NT2/D1 (cell line): ENCODE results near the gene PTPN23.

Experiments used
- DNase-seq: peaks from one replicate; pipeline ENCODE4 v3.0.0-alpha.2; 2011; ENCODE audit warnings: low read depth, low spot score
- H3K27me3 ChIP-seq: 2 replicates; pipeline ENCODE4 v1.6.0; 2011; ENCODE audit warnings: mild to moderate bottlenecking; ENCODE audit not compliant: insufficient read length, insufficient read depth
- H3K36me3 ChIP-seq: 2 replicates; pipeline ENCODE4 v1.6.1; 2011; ENCODE audit warnings: mild to moderate bottlenecking, low read length, mixed read lengths; ENCODE audit not compliant: insufficient read depth, insufficient read length
- H3K4me1 ChIP-seq: 2 replicates; pipeline ENCODE4 v1.5.1; 2011; ENCODE audit not compliant: insufficient read depth, insufficient read length
- H3K4me3 ChIP-seq: 2 replicates; pipeline ENCODE4 v1.5.1; 2011; ENCODE audit warnings: low read depth; ENCODE audit not compliant: insufficient read length
- H3K9ac ChIP-seq: 2 replicates; pipeline ENCODE4 v1.6.0; 2011; ENCODE audit warnings: low read depth; ENCODE audit not compliant: insufficient read length
- H3K9me3 ChIP-seq: 2 replicates; pipeline ENCODE4 v1.5.1; 2011; ENCODE audit warnings: mild to moderate bottlenecking, low read length; ENCODE audit not compliant: insufficient read depth
- SUZ12 ChIP-seq: IDR thresholded peaks from 2 replicates; pipeline ENCODE4 v1.6.1; 2011; ENCODE audit not compliant: insufficient read length, insufficient read depth; ENCODE audit errors: extremely low read depth
- YY1 ChIP-seq: IDR thresholded peaks from 2 replicates; pipeline ENCODE4 v1.6.1; 2011; ENCODE audit not compliant: insufficient read length, insufficient read depth
- ZNF274 ChIP-seq: IDR thresholded peaks from 2 replicates; pipeline ENCODE4 v1.6.1; 2011; ENCODE audit warnings: mild to moderate bottlenecking, low read depth, low read length

The PTPN23 gene

DNA sequence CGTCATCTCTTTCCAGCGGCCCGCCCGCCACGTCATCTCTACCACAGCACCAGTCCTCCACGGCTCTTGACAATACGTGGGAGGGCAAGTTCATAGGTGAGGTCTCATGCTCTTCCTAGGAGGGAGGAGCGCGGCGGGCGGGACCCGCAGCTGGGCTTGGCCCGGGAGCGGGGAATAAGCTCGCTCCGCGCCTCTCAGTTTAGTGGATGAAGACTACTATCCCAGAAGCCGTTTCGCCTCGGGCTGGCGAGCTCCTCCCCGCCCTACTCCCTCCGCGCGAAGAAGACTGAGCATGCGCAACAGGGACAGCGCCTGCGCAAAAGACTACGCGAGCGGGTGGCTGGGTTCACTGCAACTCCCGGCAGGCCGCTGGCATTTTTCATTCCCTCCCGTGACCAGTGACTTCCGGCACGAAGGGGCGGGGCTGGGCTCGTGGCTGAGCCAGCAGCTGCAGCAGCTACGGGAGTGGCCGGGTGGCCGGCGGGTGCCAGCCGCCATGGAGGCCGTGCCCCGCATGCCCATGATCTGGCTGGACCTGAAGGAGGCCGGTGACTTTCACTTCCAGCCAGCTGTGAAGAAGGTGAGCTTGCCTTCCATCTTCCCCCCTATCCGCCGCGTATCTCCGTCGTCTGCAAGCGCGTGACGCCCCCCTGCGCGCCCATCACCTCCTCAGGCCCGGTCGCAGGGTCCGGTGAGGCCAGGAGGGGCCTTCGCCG is at the start of gene PTPN23:
Gene PTPN23, plus strand, starts transcription at position 421 of the 716 bp plus-strand sequence. Its CDS starts 76 bp downstream, at position 497.
- Histone ChIP-seq H3K27me3 (no peaks in the 10 kb centered on the region), H3K9me3 (no peaks in the 10 kb centered on the region), H3K36me3 (peaks cover 13% of the 10 kb centered on the region), H3K4me1 (peaks cover 7% of the 10 kb centered on the region), H3K9ac (peak within 1 kb of the TSS; percentile 99), H3K4me3 (peak within 1 kb of the TSS; percentile 96)
- DNase-seq, result peak; percentile 96
- no peak for TF ChIP-seq ZNF274
- peak; percentile 37 for TF ChIP-seq YY1

DNA sequence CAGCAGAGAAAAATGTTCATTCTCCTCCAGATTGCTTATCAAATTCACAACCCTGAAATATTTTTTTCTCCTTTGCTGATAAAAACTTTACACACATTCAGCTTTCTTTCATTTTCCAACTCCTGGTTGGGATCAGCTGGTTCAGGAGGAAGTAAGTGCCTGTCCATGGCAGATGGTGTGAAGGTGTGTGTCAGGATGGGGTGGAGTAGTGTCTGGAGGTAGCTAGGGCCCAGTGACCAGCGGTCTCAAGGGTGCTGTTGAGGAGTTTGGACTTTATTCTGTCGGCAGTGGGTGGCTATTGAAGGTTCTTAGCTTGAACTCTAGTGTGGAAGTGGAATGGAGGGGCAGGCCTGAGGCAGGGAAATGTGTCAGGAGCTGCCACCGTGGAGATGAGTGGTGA is 46.9 kb upstream of the PTPN23 start:
- Histone ChIP-seq H3K36me3 (peaks cover 89% of the 10 kb centered on the region), H3K4me1 (no peaks in the 10 kb centered on the region), H3K27me3 (no peaks in the 10 kb centered on the region), H3K9ac (no peak overlapping the region), H3K4me3 (no peak overlapping the region), H3K9me3 (no peaks in the 10 kb centered on the region)
- DNase-seq, result no peak
- TF ChIP-seq YY1 (no peak), ZNF274 (no peak), SUZ12 (no peak)

DNA sequence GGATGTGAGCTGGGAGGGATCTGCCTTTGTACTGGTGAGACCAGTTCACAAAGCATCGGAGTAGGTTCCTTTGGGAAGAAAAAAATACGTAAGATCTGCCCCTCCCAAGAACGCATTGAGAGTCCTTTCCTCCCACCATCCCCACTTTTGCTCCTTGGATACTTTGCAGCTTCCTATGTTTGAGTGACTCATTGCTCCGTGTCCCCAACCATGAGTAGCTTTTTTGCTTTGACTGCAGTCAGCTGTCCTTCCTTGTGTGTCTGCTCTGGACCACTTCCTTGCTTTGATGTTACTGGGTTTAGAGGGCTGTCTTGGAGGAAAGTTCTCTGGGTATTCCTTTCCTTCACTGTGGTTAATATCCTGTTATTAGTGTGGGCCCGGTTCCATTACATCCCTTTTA is 43.2 kb upstream of the PTPN23 start:
- H3K27me3 ChIP-seq, result no peaks in the 10 kb centered on the region
- H3K4me3 ChIP-seq, result no peak overlapping the region
- H3K9me3 ChIP-seq, result no peaks in the 10 kb centered on the region
- H3K4me1 ChIP-seq, result no peaks in the 10 kb centered on the region
- DNase-seq, result no peak
- H3K36me3 ChIP-seq, result peaks cover 92% of the 10 kb centered on the region
- no peak overlapping the region for H3K9ac ChIP-seq
- TF ChIP-seq ZNF274 (no peak), SUZ12 (no peak), YY1 (no peak)

DNA sequence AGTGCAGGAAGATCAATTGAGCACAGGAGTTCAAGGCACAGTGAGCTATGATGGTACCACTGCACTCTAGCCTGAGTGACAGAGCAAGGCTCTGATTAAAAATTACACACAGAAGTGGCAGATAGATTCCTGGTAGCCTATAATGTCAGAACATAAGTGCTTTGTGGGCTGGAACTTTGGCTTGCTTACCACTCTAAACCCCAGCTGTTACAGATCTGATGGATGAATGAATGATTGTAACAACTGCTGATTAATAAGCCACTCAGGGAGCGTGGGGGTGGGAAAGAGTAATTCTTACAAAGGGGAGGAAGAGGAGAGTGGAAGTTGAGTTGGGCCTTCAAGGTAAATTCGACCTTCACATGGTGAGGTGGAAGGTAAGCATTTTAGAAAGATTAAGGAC is 40.9 kb upstream of the PTPN23 start:
- Histone ChIP-seq H3K4me1 (no peaks in the 10 kb centered on the region), H3K9ac (no peak overlapping the region), H3K4me3 (no peak overlapping the region), H3K9me3 (no peaks in the 10 kb centered on the region), H3K27me3 (no peaks in the 10 kb centered on the region), H3K36me3 (peaks cover 91% of the 10 kb centered on the region)
- no peak for DNase-seq
- TF ChIP-seq ZNF274, result no peak
- TF ChIP-seq SUZ12, result no peak
- TF ChIP-seq YY1, result no peak

- TF ChIP-seq ZNF274 (no peak), SUZ12 (no peak), YY1 (no peak)
- Histone ChIP-seq H3K9me3 (no peaks in the 10 kb centered on the region), H3K36me3 (peaks cover 94% of the 10 kb centered on the region)
Measured at GRCh38 chr3:47340866-47341265, 40.0 kb upstream of the PTPN23 start.

DNA sequence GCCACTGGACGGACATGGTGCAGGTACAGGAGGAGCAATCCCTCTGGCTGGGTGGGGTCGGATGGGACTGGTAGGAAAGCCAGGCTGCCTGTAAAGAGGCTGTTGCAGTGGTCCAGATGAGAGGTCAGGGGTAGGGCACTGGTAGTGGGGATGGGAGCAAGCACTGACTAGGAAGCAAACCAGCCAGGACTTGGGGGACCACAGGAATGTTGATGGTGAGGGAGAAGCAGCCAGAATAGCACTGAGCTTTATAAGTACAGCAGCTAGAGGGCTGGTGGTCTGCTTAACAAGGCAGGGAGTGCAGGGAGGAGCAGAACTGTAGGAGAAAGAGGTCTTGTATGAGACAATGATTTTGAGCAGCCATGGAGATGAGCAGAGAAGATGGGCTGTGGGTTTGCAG is 38.7 kb upstream of the PTPN23 start:
- DNase-seq, result no peak

More at GRCh38 chr3:47340866-47341265, 40.0 kb upstream of the PTPN23 start:
- DNase-seq, result no peak
- H3K27me3 ChIP-seq, result no peaks in the 10 kb centered on the region
- H3K4me3 ChIP-seq, result no peak overlapping the region
- H3K4me1 ChIP-seq, result peaks cover under 1% of the 10 kb centered on the region
- no peak overlapping the region for H3K9ac ChIP-seq

GRCh38 chr3:47342812-47343211 is 38.0 kb upstream of the PTPN23 start:
- no peak overlapping the region for H3K9ac ChIP-seq
- no peaks in the 10 kb centered on the region for H3K9me3 ChIP-seq
- H3K36me3 ChIP-seq, result peaks cover 79% of the 10 kb centered on the region
- TF ChIP-seq YY1 (no peak), SUZ12 (no peak), ZNF274 (no peak)
- peaks cover 3% of the 10 kb centered on the region for H3K4me1 ChIP-seq
- no peaks in the 10 kb centered on the region for H3K27me3 ChIP-seq
- no peak for DNase-seq
- H3K4me3 ChIP-seq, result no peak overlapping the region

More for the DNA sequence above, 38.7 kb upstream of the PTPN23 start:
- Histone ChIP-seq H3K4me1 (peaks cover 3% of the 10 kb centered on the region), H3K4me3 (no peak overlapping the region), H3K36me3 (peaks cover 85% of the 10 kb centered on the region), H3K9me3 (no peaks in the 10 kb centered on the region), H3K9ac (no peak overlapping the region), H3K27me3 (no peaks in the 10 kb centered on the region)
- TF ChIP-seq SUZ12 (no peak), ZNF274 (no peak), YY1 (no peak)

DNA sequence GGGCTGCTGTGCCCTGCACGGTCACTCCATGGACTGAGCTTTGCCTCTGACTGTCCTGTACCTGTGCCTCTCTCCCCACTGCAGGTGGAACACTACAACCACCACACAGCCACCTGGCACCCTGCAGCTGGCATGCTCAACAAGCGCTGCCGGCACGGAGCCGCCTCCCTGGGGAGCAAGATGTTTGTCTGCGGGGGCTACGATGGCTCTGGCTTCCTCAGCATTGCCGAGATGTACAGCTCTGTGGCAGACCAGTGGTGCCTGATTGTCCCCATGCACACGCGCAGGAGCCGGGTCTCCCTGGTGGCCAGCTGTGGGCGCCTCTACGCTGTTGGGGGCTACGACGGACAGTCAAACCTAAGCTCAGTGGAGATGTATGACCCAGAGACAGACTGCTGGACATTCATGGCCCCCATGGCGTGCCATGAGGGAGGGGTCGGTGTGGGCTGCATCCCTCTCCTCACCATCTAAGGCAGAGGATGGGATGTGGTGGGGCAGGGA is 37.3 kb upstream of the PTPN23 start:
- Histone ChIP-seq H3K36me3 (peaks cover 72% of the 10 kb centered on the region), H3K9ac (no peak overlapping the region), H3K9me3 (no peaks in the 10 kb centered on the region), H3K4me1 (peaks cover 3% of the 10 kb centered on the region), H3K27me3 (no peaks in the 10 kb centered on the region), H3K4me3 (no peak overlapping the region)
- TF ChIP-seq ZNF274 (no peak), SUZ12 (no peak), YY1 (no peak)
- no peak for DNase-seq
